Mesothelial cell of epicardium (in vitro differentiated cells): ENCODE data around the gene LEP. TPM values are rescaled to one million over a fixed set of nuclear protein-coding genes. Genes with fewer than 3 reads are reported as not detected.
"Not testable (repeated sequence)": the region's sequence is repeated elsewhere in the genome, so short reads cannot be mapped to it uniquely, and the experiment has no call there.

Source experiments
- DNase-seq, 2 experiments: peaks; one replicate each; pipeline ENCODE4 v3.0.0; 2021; ENCODE audit warnings: low spot score in 2 of 2; ENCODE audit not compliant: unreplicated experiment in 2 of 2
- H3K27ac Mint-ChIP-seq: 2 replicates; pipeline ENCODE4 v1.8.0; 2021; ENCODE audit warnings: mixed read lengths
- H3K27me3 Mint-ChIP-seq: 2 replicates; pipeline ENCODE4 v1.8.0; 2021; ENCODE audit warnings: low read depth, mixed read lengths
- H3K36me3 Mint-ChIP-seq: 2 replicates; pipeline ENCODE4 v1.8.0; 2021; ENCODE audit warnings: mixed read lengths
- H3K4me1 Mint-ChIP-seq: 2 replicates; pipeline ENCODE4 v1.8.0; 2021; ENCODE audit warnings: mixed read lengths
- H3K4me3 Mint-ChIP-seq: 2 replicates; pipeline ENCODE4 v1.8.0; 2021; ENCODE audit warnings: mild to moderate bottlenecking, moderate library complexity, mixed read lengths
- H3K9me3 Mint-ChIP-seq: 2 replicates; pipeline ENCODE4 v1.8.0; 2021; ENCODE audit warnings: mixed read lengths
- CTCF ChIP-seq: fragments of 200-600 bp; sonication (generic); IDR thresholded peaks from one replicate; pipeline ENCODE4 v1.5.0; 2021; ENCODE audit warnings: antibody characterized with exemption; ENCODE audit not compliant: unreplicated experiment
- total RNA-seq: library from RNA; stranded (reverse); gene quantifications from 3 replicates; pipeline ENCODE4 v1.2.1, GENCODE V29; 2021

The LEP gene
- total RNA-seq, 1 donor from 2014 or later: not detected

GRCh38 chr7:128275681-128276080 is 34.6 kb downstream of the LEP start:
- no peak overlapping the region for H3K27ac Mint-ChIP-seq
- DNase-seq: no peak
- no peaks in the 10 kb centered on the region for H3K4me1 Mint-ChIP-seq
- peaks cover 21% of the 10 kb centered on the region for H3K9me3 Mint-ChIP-seq
- H3K4me3 Mint-ChIP-seq: no peak overlapping the region
- peaks cover 14% of the 10 kb centered on the region for H3K36me3 Mint-ChIP-seq
- TF ChIP-seq CTCF: no peak
- no peaks in the 10 kb centered on the region for H3K27me3 Mint-ChIP-seq

- Mint-ChIP-seq H3K4me3 (no peak overlapping the region), H3K4me1 (no peaks in the 10 kb centered on the region), H3K27ac (no peak overlapping the region), H3K36me3 (peaks cover 16% of the 10 kb centered on the region), H3K27me3 (no peaks in the 10 kb centered on the region), H3K9me3 (peaks cover 22% of the 10 kb centered on the region)
- TF ChIP-seq CTCF: no peak
- DNase-seq: no peak
Measured at GRCh38 chr7:128278366-128278765, 37.3 kb downstream of the LEP start.

- TF ChIP-seq CTCF: no peak
- Mint-ChIP-seq H3K4me1 (no peaks in the 10 kb centered on the region), H3K9me3 (peaks cover 22% of the 10 kb centered on the region), H3K27me3 (no peaks in the 10 kb centered on the region), H3K36me3 (peaks cover 16% of the 10 kb centered on the region), H3K27ac (no peak overlapping the region), H3K4me3 (no peak overlapping the region)
- DNase-seq: no peak
Measured at GRCh38 chr7:128279124-128279713, 38.1 kb downstream of the LEP start.

- not testable (repeated sequence) for H3K27me3 Mint-ChIP-seq, H3K4me3 Mint-ChIP-seq
Measured at GRCh38 chr7:128280451-128280850, 39.4 kb downstream of the LEP start.

GRCh38 chr7:128281605-128282380 is 40.7 kb downstream of the LEP start:
- no peak for TF ChIP-seq CTCF
- no peak for DNase-seq
- no peaks in the 10 kb centered on the region for H3K27me3 Mint-ChIP-seq
- peaks cover 16% of the 10 kb centered on the region for H3K36me3 Mint-ChIP-seq
- no peak overlapping the region for H3K4me3 Mint-ChIP-seq
- peaks cover 22% of the 10 kb centered on the region for H3K9me3 Mint-ChIP-seq
- H3K4me1 Mint-ChIP-seq: no peaks in the 10 kb centered on the region
- no peak overlapping the region for H3K27ac Mint-ChIP-seq

More at GRCh38 chr7:128280451-128280850, 39.4 kb downstream of the LEP start:
- Mint-ChIP-seq H3K9me3 (peaks cover 22% of the 10 kb centered on the region), H3K36me3 (peaks cover 16% of the 10 kb centered on the region)
- not testable (repeated sequence) for H3K27ac Mint-ChIP-seq, H3K4me1 Mint-ChIP-seq, DNase-seq

- H3K9me3 Mint-ChIP-seq: peaks cover 13% of the 10 kb centered on the region
- no peaks in the 10 kb centered on the region for H3K4me1 Mint-ChIP-seq
- peaks cover 14% of the 10 kb centered on the region for H3K36me3 Mint-ChIP-seq
- no peak for DNase-seq
- TF ChIP-seq CTCF: no peak
- no peaks in the 10 kb centered on the region for H3K27me3 Mint-ChIP-seq
- no peak overlapping the region for H3K27ac Mint-ChIP-seq
- H3K4me3 Mint-ChIP-seq: no peak overlapping the region
Measured at GRCh38 chr7:128284102-128284501, 43.0 kb downstream of the LEP start.
